GM19193 (cell line): Measurements from ENCODE around the gene BBS1.

Experiments
- POLR2A ChIP-seq: IDR thresholded peaks from 4 replicates; pipeline ENCODE4 v1.6.1; 2011; ENCODE audit not compliant: insufficient read depth, insufficient read length; ENCODE audit errors: extremely low read depth

The BBS1 gene

GRCh38 chr11:66555416-66555815 lies 45.0 kb downstream of the BBS1 start:
- no peak for TF ChIP-seq POLR2A

GRCh38 chr11:66556086-66556485 lies 45.7 kb downstream of the BBS1 start:
- no peak for TF ChIP-seq POLR2A

- no peak for TF ChIP-seq POLR2A
These were observed 47.4 kb downstream of the BBS1 start for GRCh38 chr11:66557733-66558326.

GRCh38 chr11:66559142-66559865 lies 48.9 kb downstream of the BBS1 start:
- TF ChIP-seq POLR2A, result no peak

- no peak for TF ChIP-seq POLR2A
These were observed 49.6 kb downstream of the BBS1 start for GRCh38 chr11:66559866-66560676.

GRCh38 chr11:66561178-66561974 lies 50.9 kb downstream of the BBS1 start:
- no peak for TF ChIP-seq POLR2A

- TF ChIP-seq POLR2A, result no peak
These were observed 51.5 kb downstream of the BBS1 start for GRCh38 chr11:66561975-66562248.

GRCh38 chr11:66562275-66562674 lies 51.8 kb downstream of the BBS1 start:
- TF ChIP-seq POLR2A, result no peak

GRCh38 chr11:66562907-66563583 lies 52.6 kb downstream of the BBS1 start:
- no peak for TF ChIP-seq POLR2A

GRCh38 chr11:66563832-66564231 lies 53.4 kb downstream of the BBS1 start:
- no peak for TF ChIP-seq POLR2A

- no peak for TF ChIP-seq POLR2A
These were observed 54.1 kb downstream of the BBS1 start for GRCh38 chr11:66564538-66564937.

- TF ChIP-seq POLR2A, result no peak
These were observed 54.5 kb downstream of the BBS1 start for GRCh38 chr11:66564984-66565383.

GRCh38 chr11:66566221-66566620 lies 55.8 kb downstream of the BBS1 start:
- TF ChIP-seq POLR2A, result no peak

GRCh38 chr11:66567787-66568123 lies 57.3 kb downstream of the BBS1 start:
- TF ChIP-seq POLR2A, result no peak
